SK-N-SH (cell line): ENCODE results near the gene ZNF766.

Experiments used
- CHD2 ChIP-seq: fragments of 150-350 bp; IDR thresholded peaks from 2 replicates; pipeline ENCODE4 v1.6.1; 2018; ENCODE audit warnings: low read length; ENCODE audit not compliant: partially characterized antibody
- EZH2phosphoT487 ChIP-seq: fragments of 200-600 bp; sonication (generic); IDR thresholded peaks from 2 replicates; pipeline ENCODE4 v1.6.1; 2017; ENCODE audit warnings: low read depth, mixed run types, mild to moderate bottlenecking, antibody characterized with exemption, moderate library complexity, borderline replicate concordance
- FOXM1 ChIP-seq: IDR thresholded peaks from 2 replicates; pipeline ENCODE4 v1.4.0; 2012; ENCODE audit warnings: low read depth, mild to moderate bottlenecking
- GATA2 ChIP-seq: sonication (generic); formaldehyde crosslinking; IDR thresholded peaks from 2 replicates; pipeline ENCODE4 v1.5.0; 2020; ENCODE audit warnings: mild to moderate bottlenecking, missing genetic modification reagents
- NFIC ChIP-seq: IDR thresholded peaks from 2 replicates; pipeline ENCODE4 v1.4.0; 2012; ENCODE audit warnings: borderline replicate concordance
- RAD21 ChIP-seq: IDR thresholded peaks from 2 replicates; pipeline ENCODE4 v1.6.1; 2012; ENCODE audit warnings: mild to moderate bottlenecking, low read length
- TAF1 ChIP-seq: IDR thresholded peaks from 2 replicates; pipeline ENCODE4 v1.6.1; 2012; ENCODE audit warnings: low read depth, mild to moderate bottlenecking, low read length, moderate library complexity, borderline replicate concordance
- TCF12 ChIP-seq: IDR thresholded peaks from 2 replicates; pipeline ENCODE4 v1.4.0; 2012
- YY1 ChIP-seq: IDR thresholded peaks from 2 replicates; pipeline ENCODE4 v1.4.0; 2012; ENCODE audit warnings: low read depth, mild to moderate bottlenecking
- TF ChIP-seq, protein P1 (sequence below): fragments of 200-600 bp; sonication (generic); IDR thresholded peaks from 2 replicates; pipeline ENCODE4 v1.6.1; 2017; ENCODE audit warnings: antibody characterized with exemption, mild to moderate bottlenecking, moderate library complexity
- TF ChIP-seq, protein P2 (sequence below): IDR thresholded peaks from 2 replicates; pipeline ENCODE4 v1.6.1; 2012; ENCODE audit warnings: mild to moderate bottlenecking, low read depth, low read length, moderate library complexity

DNA sequence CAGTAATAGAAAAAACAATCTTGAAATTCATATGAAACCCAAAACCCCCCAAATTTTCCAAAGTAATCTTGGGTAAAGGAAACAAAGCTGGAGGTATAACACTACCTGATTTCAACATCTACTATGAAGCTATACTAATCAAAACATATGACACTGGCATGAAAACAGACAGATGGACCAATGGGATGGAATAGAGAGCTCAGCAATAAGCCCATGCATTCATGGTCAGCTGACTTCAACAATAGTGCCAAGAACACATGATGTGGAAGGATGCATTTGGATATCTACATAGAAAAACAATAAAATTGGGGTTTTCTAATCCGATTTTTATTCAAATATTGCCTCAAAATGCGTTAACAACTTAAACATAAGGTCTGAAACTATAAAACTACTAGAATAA is 32.2 kb upstream of the ZNF766 start:
- TF ChIP-seq YY1 (no peak), TAF1 (no peak), RAD21 (no peak), FOXM1 (no peak), TCF12 (no peak), GATA2 (CRISPR knock-in tag) (no peak), NFIC (no peak), CHD2 (no peak), EZH2phosphoT487 (no peak)
- TF ChIP-seq, protein P1, sequence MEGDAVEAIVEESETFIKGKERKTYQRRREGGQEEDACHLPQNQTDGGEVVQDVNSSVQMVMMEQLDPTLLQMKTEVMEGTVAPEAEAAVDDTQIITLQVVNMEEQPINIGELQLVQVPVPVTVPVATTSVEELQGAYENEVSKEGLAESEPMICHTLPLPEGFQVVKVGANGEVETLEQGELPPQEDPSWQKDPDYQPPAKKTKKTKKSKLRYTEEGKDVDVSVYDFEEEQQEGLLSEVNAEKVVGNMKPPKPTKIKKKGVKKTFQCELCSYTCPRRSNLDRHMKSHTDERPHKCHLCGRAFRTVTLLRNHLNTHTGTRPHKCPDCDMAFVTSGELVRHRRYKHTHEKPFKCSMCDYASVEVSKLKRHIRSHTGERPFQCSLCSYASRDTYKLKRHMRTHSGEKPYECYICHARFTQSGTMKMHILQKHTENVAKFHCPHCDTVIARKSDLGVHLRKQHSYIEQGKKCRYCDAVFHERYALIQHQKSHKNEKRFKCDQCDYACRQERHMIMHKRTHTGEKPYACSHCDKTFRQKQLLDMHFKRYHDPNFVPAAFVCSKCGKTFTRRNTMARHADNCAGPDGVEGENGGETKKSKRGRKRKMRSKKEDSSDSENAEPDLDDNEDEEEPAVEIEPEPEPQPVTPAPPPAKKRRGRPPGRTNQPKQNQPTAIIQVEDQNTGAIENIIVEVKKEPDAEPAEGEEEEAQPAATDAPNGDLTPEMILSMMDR = no peak
- TF ChIP-seq, protein P2, sequence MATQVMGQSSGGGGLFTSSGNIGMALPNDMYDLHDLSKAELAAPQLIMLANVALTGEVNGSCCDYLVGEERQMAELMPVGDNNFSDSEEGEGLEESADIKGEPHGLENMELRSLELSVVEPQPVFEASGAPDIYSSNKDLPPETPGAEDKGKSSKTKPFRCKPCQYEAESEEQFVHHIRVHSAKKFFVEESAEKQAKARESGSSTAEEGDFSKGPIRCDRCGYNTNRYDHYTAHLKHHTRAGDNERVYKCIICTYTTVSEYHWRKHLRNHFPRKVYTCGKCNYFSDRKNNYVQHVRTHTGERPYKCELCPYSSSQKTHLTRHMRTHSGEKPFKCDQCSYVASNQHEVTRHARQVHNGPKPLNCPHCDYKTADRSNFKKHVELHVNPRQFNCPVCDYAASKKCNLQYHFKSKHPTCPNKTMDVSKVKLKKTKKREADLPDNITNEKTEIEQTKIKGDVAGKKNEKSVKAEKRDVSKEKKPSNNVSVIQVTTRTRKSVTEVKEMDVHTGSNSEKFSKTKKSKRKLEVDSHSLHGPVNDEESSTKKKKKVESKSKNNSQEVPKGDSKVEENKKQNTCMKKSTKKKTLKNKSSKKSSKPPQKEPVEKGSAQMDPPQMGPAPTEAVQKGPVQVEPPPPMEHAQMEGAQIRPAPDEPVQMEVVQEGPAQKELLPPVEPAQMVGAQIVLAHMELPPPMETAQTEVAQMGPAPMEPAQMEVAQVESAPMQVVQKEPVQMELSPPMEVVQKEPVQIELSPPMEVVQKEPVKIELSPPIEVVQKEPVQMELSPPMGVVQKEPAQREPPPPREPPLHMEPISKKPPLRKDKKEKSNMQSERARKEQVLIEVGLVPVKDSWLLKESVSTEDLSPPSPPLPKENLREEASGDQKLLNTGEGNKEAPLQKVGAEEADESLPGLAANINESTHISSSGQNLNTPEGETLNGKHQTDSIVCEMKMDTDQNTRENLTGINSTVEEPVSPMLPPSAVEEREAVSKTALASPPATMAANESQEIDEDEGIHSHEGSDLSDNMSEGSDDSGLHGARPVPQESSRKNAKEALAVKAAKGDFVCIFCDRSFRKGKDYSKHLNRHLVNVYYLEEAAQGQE = no peak
